Islet of Langerhans (tissue), 1 donor: ENCODE measurements around the gene CFAP74.
"Not testable (repeated sequence)": the region's sequence is repeated elsewhere in the genome, so short reads cannot be mapped to it uniquely, and the experiment has no call there.

ENCODE experiments used
- FAIRE-seq: peaks from one replicate; lab custom pipeline; 2011; peaks lifted over from hg19 to GRCh38; lab: Jason Lieb, UNC

The CFAP74 gene

DNA sequence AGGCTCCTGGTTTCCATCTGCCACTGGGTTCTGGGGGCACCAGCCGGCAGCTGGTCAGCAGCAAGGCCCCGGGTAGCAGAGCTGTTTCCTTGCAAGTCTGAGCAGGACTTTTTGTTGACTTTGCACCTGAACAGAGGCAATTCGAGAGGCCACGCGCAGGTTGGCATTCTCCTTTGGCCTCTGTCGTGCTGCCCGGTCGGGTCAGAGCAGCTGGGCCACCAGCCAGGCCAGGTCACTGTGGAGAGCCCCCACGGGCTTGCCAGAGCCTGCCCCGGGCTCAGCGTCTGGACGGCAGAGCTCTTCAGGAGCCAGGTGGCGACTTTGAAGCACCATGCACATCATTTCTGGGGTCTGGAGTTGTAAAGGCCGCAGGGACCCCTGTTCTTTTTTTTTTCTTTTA, 56.1 kb downstream of the CFAP74 start:
- no peak for FAIRE-seq

- FAIRE-seq, result no peak
Observed at GRCh38 chr1:1946540-1946939, 57.0 kb downstream of the CFAP74 start.

DNA sequence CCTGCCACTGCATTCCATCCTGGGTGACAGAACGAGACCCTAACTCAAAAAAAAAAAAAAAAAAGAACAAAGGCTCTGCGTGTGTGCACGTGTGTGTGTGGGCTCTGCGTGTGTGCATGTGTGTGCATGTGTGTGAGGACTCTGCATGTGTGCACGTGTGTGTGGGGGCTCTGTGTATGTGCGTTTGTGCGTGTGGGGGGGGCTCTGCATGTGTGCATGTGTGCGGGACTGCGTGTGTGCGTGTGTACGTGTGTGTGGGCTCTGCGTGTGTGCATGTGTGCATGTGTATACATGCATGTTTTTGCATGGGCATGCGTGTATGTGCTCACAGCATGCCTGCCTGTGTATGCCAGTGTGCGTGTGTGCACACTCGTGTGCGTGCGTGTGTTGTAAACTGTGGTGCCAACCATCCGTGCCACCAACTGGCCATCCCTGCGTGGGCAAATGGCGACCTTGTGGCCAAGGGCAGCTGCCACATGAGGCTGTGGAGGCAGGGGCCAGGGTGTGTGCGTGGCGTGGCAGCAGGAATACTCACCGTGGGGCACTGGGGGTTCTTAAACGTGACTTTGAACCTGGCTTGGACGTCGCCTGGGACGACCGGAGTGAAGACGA, 57.7 kb downstream of the CFAP74 start:
- no peak for FAIRE-seq

DNA sequence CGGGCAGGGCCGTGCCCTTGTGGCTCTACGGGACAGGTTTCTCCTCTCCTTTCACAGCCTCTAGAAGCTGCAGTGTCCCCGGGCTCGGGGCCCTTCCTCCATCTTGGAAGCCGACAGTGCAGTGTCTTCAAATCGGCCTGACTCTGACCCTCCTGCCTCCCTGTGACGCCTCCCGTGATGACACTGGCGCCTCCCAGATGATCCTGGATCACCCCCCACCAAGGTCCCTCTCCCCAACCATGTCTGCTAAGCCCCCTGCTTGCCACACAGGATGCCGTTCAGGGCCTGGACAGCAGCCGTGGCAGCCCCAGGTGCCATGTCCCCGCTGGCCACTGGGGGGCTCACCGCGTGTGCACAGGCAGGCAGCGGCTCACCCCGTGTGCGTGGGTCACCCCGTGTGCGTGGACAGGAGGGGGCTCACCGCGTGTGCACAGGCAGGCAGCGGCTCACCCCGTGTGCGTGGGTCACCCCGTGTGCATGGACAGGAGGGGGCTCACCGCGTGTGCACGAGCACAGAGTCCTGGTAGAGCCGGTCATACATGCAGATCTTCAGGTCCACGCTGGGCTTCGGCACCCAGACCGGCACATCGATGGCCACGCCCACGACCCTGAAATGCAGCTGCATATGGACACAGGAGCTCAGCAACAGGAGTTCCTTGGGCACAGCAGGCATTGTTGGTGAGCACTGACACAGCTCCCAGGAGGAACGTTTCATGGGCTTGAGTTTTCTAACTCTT, 59.6 kb downstream of the CFAP74 start:
- no peak for FAIRE-seq

- no peak for FAIRE-seq
Observed at GRCh38 chr1:1942753-1943656, 60.6 kb downstream of the CFAP74 start.

DNA sequence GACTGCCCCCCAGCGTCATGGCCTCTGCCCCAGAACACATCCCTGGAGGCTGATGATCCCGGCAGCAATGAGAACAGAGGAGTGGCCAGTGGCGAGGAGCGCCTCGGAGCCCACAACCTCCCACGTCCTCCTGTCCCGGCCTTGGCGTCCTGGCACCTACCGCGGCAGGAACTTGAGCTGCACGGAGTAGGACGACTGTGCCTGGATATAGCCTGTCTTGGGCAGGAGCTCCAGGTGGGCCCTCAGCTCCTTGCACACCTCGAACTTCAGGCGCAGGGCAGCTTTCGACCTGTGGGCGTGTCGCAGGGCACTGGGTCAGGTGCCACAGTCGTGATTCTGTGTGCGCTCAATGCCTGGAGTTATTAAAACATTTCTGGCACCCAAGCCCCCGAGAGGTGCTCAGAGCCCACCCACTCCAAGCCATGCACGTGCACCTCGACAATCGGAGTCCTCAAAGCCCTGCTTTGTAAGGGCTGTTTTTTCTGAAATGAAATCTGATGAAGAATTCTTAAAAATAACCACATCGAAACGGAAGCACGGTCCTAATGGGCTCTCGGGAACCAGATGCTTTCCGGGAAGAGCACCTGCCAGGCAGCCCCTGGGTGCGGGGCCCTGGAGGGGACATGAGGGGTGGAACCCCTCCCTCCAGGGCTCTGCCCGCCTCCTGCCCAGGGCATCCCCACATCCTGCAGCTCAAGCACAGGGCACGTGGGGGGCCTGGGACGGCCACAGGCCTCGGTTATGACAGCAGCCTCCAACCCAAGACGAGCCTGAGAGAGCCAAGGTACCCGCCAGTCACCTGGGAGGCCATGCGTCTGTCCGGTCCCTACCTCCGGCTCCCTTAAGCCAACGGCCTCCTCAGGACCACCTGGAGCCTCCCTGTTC, 61.5 kb downstream of the CFAP74 start:
- no peak for FAIRE-seq

DNA sequence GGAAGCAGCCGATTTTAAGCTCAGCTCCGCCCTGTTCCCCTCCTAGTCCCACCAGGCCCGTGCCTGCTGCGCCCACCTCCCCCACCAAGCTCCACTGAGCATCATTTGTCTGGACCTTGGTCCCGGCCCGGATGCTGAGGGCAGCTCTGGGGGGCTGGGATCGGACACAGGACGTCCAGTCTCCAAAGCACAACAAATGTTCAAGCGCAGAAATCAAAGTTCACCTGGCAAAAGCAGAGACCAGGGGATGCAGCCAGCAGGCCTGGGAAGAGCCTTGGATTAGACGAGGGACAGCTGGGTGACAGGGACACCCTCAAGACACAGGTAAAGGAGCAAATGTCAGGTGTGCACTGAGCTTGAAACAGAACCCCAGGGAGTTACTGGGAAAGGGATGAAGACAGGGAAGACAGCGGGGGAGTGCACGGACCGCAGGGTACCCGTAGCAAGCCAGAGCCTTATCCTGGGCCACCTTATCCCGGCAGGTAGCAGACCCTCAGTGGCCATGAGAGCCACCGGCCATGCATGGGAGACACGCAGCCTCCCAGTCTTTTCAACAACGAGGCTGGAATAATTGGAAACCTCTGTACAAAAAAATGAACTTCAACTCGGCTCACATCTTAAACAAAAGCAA, 62.3 kb downstream of the CFAP74 start:
- FAIRE-seq, result no peak

DNA sequence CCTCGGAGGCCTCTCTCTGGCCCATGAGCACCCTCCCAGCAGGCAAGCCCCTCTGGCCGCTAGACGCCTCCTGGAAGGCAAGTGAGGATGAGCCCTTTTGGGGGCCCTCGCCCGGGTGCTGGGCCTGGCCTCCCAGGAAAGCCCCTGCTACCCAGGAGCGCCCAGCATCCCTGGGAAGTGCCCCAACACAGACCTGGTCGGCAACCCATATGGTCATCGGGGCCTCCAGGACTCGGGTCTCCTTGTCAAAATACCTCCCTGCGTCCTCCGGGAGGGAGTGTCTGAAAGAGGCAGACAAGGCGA, 63.5 kb downstream of the CFAP74 start:
- FAIRE-seq, result no peak

- no peak for FAIRE-seq
Observed at GRCh38 chr1:1939296-1940122, 64.1 kb downstream of the CFAP74 start.

GRCh38 chr1:1938613-1939295, 64.8 kb downstream of the CFAP74 start:
- FAIRE-seq, result no peak

DNA sequence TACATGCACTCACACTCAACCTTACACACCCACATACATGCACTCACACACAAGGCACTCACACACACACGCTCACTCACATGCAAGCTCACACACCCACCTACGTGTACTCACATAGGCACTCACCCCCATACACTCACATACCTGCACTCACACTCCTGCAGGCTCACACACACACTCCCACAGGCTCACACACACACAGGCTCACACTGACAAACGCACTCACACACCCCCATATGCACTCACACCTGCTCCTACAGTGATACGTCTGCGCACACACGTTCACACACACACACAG, 65.4 kb downstream of the CFAP74 start:
- FAIRE-seq, result no peak

DNA sequence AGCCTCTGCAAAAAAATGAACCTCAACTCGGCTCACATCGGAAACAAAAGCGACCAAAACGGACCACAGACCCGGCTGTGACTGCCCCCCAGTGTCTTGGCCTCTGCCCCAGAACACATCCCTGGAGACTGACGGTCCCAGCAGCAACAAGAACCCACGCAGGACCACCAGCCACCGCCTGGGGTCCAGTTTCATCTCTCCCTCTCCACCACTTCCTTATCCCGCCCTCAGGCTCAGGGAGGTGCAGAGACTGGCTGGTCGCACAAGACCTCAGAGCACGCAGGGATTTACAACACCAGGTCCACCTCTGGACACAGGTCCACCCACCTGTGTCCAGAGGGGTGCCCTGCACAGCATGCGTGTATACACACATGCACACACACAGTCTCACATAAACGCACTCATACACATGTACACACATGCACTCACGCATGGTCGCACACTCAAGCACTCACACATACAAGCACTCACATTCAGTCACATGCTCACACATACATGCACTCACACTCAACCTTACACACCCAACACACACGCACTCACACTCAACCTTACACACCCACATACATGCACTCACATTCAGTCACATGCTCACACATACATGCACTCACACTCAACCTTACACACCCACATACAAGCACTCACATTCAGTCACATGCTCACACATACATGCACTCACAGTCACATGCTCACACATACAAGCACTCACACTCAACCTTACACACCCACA, 65.9 kb downstream of the CFAP74 start:
- no peak for FAIRE-seq

DNA sequence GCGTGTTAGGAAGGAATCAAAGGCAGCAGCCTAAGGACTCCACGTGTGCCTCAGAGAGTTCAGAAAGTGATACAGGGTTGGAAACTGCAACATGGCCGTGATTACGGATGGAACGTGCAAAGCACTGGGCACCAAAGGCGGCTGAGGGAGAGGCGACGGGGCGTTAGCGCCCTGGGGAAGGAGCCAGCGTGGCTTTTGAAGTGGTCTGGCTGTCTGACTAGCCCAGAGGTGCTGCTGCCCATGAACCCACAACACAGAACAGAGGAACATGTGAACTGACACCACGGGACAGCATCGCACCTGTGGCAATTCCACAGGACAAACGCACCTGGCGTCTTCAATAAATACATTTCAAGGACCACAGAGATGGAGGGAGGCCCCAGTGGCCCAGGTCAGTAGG, 66.5 kb downstream of the CFAP74 start:
- FAIRE-seq, result no peak

DNA sequence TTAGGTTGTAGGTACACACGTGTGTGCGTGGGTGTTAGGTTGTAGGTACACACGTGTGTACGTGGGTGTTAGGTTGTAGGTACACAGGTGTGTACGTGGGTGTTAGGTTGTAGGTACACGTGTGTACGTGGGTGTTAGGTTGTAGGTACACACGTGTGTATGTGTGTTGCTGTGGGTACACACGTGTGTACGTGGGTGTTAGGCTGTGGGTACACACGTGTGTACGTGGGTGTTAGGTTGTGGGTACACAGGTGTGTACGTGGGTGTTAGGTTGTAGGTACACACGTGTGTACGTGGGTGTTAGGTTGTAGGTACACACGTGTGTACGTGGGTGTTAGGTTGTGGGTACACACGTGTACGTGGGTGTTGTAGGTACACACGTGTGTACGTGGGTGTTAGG, 68.7 kb downstream of the CFAP74 start:
- not testable (repeated sequence) for FAIRE-seq

- FAIRE-seq, result no peak
Observed at GRCh38 chr1:1929639-1930545, 73.7 kb downstream of the CFAP74 start.

DNA sequence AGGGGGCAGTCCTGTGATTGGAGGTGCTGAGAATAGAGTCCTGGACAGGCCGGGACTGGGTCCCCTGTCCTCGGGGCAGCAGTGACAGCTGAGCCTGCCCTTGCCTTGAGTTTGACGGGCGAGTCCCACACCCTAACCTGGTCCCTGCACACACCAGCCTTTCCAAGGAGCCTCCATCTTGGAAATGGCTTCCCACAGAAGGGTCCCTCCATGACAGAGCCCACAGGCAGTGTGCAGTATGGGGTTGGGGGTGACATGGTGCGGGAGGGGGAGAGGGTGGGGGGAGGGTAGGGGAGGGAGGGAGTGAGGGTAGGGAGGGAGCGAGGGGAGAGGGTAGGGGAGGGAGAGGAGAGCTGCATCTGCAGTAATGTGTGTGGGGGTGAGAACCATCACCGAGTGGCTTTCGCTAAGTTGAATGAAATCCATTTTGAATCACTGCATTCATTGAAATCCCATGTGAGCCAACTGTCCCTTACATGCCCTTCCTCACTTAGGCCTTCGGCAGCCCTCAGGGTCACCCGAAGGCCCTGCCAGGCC, 74.4 kb downstream of the CFAP74 start:
- no peak for FAIRE-seq

DNA sequence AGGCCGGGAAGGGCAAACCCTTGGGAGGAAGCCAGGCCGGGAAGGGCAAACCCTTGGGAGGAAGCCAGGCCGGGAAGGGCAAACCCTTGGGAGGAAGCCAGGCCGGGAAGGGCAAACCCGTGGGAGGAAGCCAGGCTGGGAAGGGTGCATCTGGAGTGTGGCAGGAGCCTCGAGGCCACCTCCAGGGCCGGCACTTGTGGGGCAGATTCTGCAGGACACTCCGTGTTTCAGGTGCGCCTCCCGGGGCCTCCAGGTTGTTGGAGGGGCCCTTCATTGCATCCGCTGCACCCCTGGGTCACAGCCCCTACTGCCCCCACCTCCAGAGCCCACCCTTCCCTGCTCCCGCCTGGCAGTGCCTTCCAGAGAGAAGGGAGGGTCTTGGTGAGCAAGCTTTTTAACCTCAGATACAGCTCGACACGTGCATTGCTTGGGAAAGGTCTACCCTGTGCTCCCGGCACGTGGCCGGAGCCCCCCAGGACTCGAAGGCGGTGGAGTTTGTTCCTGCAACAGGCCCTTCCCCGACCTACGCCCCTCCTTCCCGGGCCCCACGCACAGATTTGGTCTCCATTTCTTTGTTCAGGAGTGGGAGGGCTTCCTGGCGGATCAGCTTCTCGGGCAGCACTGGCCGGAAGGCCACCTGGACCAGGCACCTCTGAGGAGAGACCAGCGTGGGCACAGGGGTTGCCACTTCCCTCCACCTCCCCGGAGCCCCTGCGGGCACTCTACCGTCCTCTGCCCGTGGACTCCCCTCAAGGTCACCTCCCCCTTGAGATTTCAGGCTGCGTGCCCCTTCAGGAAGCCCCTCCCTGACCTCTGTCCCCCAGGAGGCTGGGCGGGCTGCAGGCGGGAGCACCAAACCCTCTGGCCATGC, 75.1 kb downstream of the CFAP74 start:
- no peak for FAIRE-seq

- FAIRE-seq, result no peak
Observed at GRCh38 chr1:1927751-1928150, 75.8 kb downstream of the CFAP74 start.
